Fibroblast of pulmonary artery (primary cell): ENCODE data around the gene ERH.

Experiments
- DNase-seq: peaks from one replicate; pipeline ENCODE4 v3.0.0-alpha.2; 2010; ENCODE audit warnings: low read depth
- H3K4me3 ChIP-seq: replicated peaks from 2 replicates; pipeline ENCODE4 v1.5.1; 2011; ENCODE audit warnings: low read depth, mild to moderate bottlenecking, control low read depth, low read length, moderate library complexity
- CTCF ChIP-seq: IDR thresholded peaks from 2 replicates; pipeline ENCODE4 v1.5.1; 2011; ENCODE audit warnings: mild to moderate bottlenecking, control low read depth, low read length, inconsistent platforms; ENCODE audit errors: missing control alignments

Gene ERH

GRCh38 chr14:69408331-69408960, 10.3 kb upstream of the ERH start:
- no peak for TF ChIP-seq CTCF
- no peak for DNase-seq
- H3K4me3 ChIP-seq, result no peak overlapping the region

- TF ChIP-seq CTCF, result no peak
- DNase-seq, result no peak
- no peak overlapping the region for H3K4me3 ChIP-seq
These were observed 7.7 kb upstream of the ERH start for GRCh38 chr14:69405762-69406161.

DNA sequence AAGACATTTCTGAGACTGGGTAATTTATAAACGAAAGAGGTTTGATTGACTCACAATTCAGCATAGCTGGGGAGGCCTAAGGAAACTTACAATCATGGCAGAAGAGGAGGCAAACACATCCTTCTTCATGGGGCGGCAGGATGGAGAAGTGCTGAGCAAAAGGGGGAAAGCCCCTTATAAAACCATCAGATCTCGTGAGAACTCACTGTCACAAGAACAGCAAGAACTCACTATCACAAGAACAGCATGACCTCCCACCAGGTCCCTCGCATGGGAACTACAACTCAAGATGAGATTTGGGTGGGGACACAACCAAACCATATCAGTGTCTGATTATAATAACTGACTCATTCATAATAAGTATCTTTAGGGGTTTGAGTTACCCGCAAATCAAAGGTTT, 6.8 kb upstream of the ERH start:
- no peak for TF ChIP-seq CTCF
- no peak for DNase-seq
- H3K4me3 ChIP-seq, result no peak overlapping the region

DNA sequence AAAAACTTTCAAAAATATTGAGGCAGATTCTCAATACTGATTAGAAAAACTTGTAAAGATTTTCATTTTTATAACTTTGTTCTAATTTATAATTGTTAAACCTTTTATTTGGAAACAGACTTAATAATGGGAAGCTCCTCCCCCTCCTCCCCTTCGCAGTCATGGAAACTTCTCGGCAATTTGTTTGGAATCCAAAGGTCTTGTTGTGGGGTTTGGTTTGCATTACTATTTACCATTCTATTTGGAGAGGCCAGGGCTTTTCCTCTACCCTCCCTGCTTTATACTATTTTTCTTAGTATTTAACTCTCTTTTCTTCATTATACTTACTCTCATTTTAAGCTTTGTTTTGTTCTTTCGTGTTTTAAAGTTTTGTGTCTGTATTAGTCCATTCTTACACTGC, 6.4 kb upstream of the ERH start:
- DNase-seq, result no peak
- H3K4me3 ChIP-seq, result no peak overlapping the region
- TF ChIP-seq CTCF, result no peak

DNA sequence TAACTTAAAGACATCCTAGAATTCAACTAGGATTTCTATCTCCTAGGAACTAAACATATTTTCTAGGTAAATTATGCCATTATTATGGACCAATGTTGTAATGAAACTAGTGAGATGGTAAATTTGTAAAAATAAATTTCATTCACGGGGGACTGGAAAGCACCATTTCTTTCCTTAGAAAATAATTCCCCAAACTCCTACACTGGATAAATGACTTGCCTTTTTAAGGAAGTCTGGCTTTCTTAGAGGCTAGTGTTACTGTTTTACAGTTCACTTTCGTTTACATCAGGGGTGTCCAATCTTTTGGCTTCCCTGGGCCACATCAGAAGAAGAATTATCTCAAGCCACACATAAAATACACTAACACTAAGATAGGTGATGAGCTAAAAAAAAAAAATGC, 3.7 kb upstream of the ERH start:
- no peak for DNase-seq
- no peak overlapping the region for H3K4me3 ChIP-seq
- TF ChIP-seq CTCF, result no peak

DNA sequence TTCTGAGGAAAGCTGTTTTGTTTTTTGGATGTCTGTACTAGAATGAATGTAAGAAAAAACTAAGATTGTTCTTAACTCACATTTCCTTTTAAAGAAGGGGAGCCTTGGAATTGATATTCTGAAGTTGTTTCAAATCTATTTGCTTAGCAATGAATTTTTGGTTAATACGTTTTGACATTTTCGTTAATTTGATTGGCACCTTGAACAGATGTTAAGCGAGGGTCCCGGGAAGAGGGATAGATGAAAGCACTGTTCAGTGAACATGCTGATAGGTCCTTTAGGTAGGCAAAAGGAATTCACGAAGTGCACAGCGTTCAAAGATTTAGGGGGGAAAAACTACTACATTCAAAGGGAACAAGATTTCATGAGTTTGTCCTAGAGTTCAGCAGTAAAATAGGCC, 2.1 kb upstream of the ERH start:
- no peak for DNase-seq
- H3K4me3 ChIP-seq, result peak overlapping the region; percentile 95
- TF ChIP-seq CTCF, result no peak

DNA sequence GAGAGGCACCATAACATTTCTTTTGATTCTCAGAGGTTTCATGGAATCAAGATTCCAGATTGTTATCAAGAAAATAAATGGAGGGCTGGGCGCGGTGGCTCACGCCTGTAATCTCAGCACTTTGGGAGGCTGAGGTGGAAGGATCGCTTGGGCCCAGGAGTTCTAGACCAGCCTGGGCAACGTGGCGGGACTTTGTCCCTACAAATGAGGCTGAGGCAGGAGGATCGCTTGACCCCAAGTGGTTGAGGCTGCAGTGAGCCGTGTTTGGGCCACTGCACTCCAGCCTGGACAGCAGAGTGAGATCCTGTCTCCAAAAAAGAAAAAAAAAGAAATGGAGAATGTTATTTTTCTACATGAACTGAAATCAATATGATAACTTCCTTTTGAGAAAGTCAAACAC, 1.7 kb upstream of the ERH start:
- TF ChIP-seq CTCF, result no peak
- H3K4me3 ChIP-seq, result peak overlapping the region; percentile 95
- DNase-seq, result no peak
